ENCODE results near the gene PLCB4. TPM values are rescaled to one million over a fixed set of nuclear protein-coding genes. Genes with fewer than 3 reads are reported as not detected.
A peak's percentile ranks its signal among the peaks of the same experiment; 100 is the strongest.

Gene PLCB4
- not detected for total RNA-seq

DNA sequence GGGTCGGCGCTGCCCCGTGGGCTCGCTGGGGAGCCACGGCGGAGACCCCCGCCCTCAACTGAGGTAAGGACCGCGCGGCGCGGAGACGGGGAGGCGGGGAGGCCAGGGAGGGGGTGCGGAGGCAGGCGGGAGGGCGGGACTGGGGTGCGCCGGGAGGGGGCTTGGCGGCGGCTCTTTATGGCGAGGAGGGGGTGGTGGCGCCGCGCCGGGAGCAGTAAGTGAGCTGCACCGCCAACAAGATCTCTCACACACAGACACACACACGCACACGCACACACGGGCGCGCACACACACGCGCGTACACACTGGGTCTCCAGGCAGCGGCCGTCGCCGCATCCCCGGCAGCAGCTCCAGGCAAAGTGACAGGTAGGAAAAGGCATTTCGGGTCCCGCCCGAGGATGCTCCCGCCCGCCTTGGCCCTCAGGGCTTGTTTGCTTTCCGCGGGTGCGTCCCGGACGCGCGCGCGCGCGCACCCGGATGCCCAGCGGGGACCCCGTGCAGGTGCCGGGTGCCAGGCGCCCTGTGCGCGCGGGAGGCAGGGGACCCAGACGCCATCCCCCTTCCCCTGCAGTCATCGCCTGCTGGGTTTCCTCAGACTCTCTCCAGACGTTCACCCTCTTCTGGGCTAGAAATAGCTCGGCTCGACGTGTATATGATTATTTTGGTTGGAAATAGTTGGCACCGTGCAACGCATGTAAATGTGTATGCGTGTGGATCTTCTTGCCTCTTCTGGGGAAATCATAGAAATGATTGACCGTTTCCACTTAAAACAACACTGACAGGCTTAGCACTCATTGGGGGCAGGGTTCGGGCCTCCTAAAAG lies at the start of gene PLCB4:
PLCB4 (plus strand) TSS at position 247 of the 823 bp plus-strand sequence. CDS start 238,728 bp downstream, outside the sequence.
- H3K27me3 Mint-ChIP-seq: peaks cover 29% of the 10 kb centered on the region
- no peaks in the 10 kb centered on the region for H3K9me3 Mint-ChIP-seq
- ChIA-PET CTCF (interaction anchor here (1.1 kb wide), 1 partner anchor 51 kb away, joined by 3 read pairs; no protein-coding TSS in a partner anchor), POLR2A (no interaction called here)
- H3K36me3 Mint-ChIP-seq (ENCODE audit: low read depth): peaks cover 2% of the 10 kb centered on the region
- H3K4me3 Mint-ChIP-seq: peak within 1 kb of the TSS; percentile 47
- no peak for DNase-seq
- no peak within 1 kb of the TSS for H3K27ac Mint-ChIP-seq
- peaks cover 3% of the 10 kb centered on the region for H3K4me1 Mint-ChIP-seq

GRCh38 chr20:9019833-9020232 lies 49.1 kb upstream of the PLCB4 start:
- no peak overlapping the region for H3K4me3 Mint-ChIP-seq
- DNase-seq: no peak
- ChIA-PET POLR2A (no interaction called here), CTCF (interaction anchor here (0.6 kb wide), 1 partner anchor 91 kb away, joined by 3 read pairs; no protein-coding TSS in a partner anchor)
- H3K4me1 Mint-ChIP-seq: no peaks in the 10 kb centered on the region
- no peak overlapping the region for H3K27ac Mint-ChIP-seq
- H3K27me3 Mint-ChIP-seq: no peaks in the 10 kb centered on the region
- H3K9me3 Mint-ChIP-seq: no peaks in the 10 kb centered on the region
- H3K36me3 Mint-ChIP-seq (ENCODE audit: low read depth): no peaks in the 10 kb centered on the region

DNA sequence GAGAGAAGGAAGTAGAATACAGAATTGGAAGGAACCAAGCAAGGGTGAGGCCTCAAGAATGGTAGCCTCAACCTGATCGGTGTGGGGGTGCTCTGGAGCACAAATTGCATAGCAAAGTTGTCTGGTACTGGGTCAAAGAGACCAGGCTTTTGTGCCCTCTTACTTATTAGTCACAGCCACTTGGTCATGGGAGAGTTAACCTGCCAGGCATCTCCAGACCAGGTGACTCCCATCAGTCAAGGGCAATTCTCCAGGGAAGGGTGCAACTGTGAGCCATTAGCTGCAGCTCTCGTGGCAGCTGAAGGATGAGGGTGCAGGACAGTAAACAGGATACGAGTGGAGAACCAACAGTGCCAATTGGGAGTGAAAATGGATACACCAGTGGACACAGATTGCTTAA lies 47.7 kb upstream of the PLCB4 start:
- no peak for DNase-seq
- Mint-ChIP-seq H3K27me3 (no peaks in the 10 kb centered on the region), H3K9me3 (no peaks in the 10 kb centered on the region), H3K36me3 (ENCODE audit: low read depth) (no peaks in the 10 kb centered on the region), H3K27ac (no peak overlapping the region), H3K4me3 (no peak overlapping the region), H3K4me1 (no peaks in the 10 kb centered on the region)
- POLR2A ChIA-PET: no interaction called here
- CTCF ChIA-PET: no interaction called here

DNA sequence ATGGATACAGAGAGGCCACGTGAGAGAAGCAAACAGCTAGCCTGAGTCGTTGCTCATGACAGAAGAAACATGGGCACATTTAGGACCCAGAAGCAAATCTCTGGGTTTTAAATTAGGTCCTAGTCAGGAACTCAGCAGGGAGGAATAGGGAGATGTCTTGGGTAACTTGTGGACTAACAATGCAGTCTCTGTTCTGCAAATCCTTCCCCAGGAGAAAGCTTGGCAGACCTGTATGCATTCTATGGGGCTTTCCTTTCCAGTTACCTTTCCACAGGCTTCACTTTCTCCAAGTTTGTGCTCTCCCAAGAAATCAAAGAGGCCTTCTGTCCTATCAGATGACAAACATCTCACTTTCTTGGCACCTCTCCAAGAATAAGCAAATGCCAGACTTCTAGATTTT lies 47.2 kb upstream of the PLCB4 start:
- no peaks in the 10 kb centered on the region for H3K4me1 Mint-ChIP-seq
- no peaks in the 10 kb centered on the region for H3K27me3 Mint-ChIP-seq
- no peak overlapping the region for H3K27ac Mint-ChIP-seq
- no peak overlapping the region for H3K4me3 Mint-ChIP-seq
- no peaks in the 10 kb centered on the region for H3K36me3 Mint-ChIP-seq (ENCODE audit: low read depth)
- POLR2A ChIA-PET: no interaction called here
- CTCF ChIA-PET: no interaction called here
- DNase-seq: no peak
- no peaks in the 10 kb centered on the region for H3K9me3 Mint-ChIP-seq

- no peaks in the 10 kb centered on the region for H3K9me3 Mint-ChIP-seq
- H3K27me3 Mint-ChIP-seq: no peaks in the 10 kb centered on the region
- POLR2A ChIA-PET: no interaction called here
- no peaks in the 10 kb centered on the region for H3K4me1 Mint-ChIP-seq
- H3K36me3 Mint-ChIP-seq (ENCODE audit: low read depth): no peaks in the 10 kb centered on the region
- no peak overlapping the region for H3K4me3 Mint-ChIP-seq
- CTCF ChIA-PET: interaction anchor here (0.6 kb wide), 1 partner anchor 14 kb away, joined by 4 read pairs; no protein-coding TSS in a partner anchor
- no peak for DNase-seq
- no peak overlapping the region for H3K27ac Mint-ChIP-seq
These were observed 46.5 kb upstream of the PLCB4 start for GRCh38 chr20:9022376-9022775.

DNA sequence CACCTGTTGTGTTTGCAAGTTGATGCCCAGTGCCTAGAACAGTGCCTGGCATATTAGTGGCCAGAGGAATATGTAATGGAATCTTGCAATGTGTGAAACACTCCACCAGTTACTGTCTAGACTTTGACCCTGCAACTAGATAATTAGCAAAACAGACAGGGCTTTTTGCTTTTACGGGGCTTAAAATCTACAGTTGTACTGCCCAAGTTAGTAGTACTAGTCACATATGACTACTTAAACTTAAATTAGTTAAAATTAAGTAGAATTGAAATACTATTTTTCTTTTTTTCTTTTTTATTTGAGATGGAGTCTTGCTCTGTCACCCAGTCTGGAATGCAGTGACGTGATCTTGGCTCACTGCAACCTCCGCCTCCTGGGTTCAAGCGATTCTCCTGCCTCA lies 44.3 kb upstream of the PLCB4 start:
- no peaks in the 10 kb centered on the region for H3K36me3 Mint-ChIP-seq (ENCODE audit: low read depth)
- H3K4me1 Mint-ChIP-seq: no peaks in the 10 kb centered on the region
- no peaks in the 10 kb centered on the region for H3K9me3 Mint-ChIP-seq
- ChIA-PET CTCF (no interaction called here), POLR2A (no interaction called here)
- no peak overlapping the region for H3K4me3 Mint-ChIP-seq
- no peak overlapping the region for H3K27ac Mint-ChIP-seq
- no peaks in the 10 kb centered on the region for H3K27me3 Mint-ChIP-seq
- no peak for DNase-seq

DNA sequence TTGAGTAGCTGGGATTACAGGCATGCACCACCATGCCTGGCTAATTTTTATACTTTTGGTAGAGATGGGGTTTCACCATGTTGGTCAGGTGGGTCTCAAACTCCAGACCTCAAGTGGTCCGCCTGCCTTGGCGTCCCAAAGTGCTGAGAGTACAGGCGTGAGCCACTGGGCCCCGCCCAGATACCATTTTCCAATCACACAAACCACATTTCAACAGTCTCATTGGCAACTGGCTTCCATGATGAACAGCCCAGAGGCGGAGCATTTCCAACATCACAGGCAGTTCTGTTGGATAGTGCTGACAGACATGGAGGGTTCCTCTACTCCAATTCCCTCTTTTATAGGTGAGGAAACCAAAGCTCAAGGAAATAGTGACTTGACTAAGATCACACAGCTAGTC lies 43.9 kb upstream of the PLCB4 start:
- no peaks in the 10 kb centered on the region for H3K27me3 Mint-ChIP-seq
- H3K4me1 Mint-ChIP-seq: no peaks in the 10 kb centered on the region
- DNase-seq: no peak
- H3K9me3 Mint-ChIP-seq: no peaks in the 10 kb centered on the region
- no peaks in the 10 kb centered on the region for H3K36me3 Mint-ChIP-seq (ENCODE audit: low read depth)
- H3K4me3 Mint-ChIP-seq: no peak overlapping the region
- H3K27ac Mint-ChIP-seq: no peak overlapping the region
- CTCF ChIA-PET: no interaction called here
- POLR2A ChIA-PET: no interaction called here

DNA sequence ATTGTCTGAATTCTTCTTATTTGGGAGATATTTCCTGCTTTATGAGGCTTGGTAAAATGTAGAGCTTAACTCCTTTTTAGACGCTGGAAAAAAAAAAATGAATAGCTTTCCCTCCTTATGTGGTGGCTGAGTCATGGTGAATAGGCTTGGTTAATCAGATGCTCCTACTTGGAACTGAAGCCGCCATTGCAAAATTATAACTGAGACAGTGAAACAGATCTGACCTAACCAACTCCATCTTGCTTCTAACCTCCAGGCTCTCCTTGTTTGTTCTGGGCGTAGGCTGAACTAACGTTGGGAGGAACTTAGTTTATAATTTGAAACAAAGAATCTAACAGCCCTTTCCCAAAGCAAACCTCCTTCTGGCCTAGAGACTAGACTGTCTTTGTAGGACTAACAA lies 43.2 kb upstream of the PLCB4 start:
- ChIA-PET POLR2A (no interaction called here), CTCF (no interaction called here)
- H3K27ac Mint-ChIP-seq: no peak overlapping the region
- no peaks in the 10 kb centered on the region for H3K4me1 Mint-ChIP-seq
- no peak for DNase-seq
- H3K27me3 Mint-ChIP-seq: no peaks in the 10 kb centered on the region
- no peak overlapping the region for H3K4me3 Mint-ChIP-seq
- no peaks in the 10 kb centered on the region for H3K9me3 Mint-ChIP-seq
- no peaks in the 10 kb centered on the region for H3K36me3 Mint-ChIP-seq (ENCODE audit: low read depth)

- H3K4me1 Mint-ChIP-seq: no peaks in the 10 kb centered on the region
- ChIA-PET CTCF (no interaction called here), POLR2A (no interaction called here)
- no peak for DNase-seq
- no peaks in the 10 kb centered on the region for H3K9me3 Mint-ChIP-seq
- H3K36me3 Mint-ChIP-seq (ENCODE audit: low read depth): no peaks in the 10 kb centered on the region
- H3K27ac Mint-ChIP-seq: no peak overlapping the region
- no peaks in the 10 kb centered on the region for H3K27me3 Mint-ChIP-seq
- H3K4me3 Mint-ChIP-seq: no peak overlapping the region
These were observed 41.3 kb upstream of the PLCB4 start for GRCh38 chr20:9027626-9028025.

DNA sequence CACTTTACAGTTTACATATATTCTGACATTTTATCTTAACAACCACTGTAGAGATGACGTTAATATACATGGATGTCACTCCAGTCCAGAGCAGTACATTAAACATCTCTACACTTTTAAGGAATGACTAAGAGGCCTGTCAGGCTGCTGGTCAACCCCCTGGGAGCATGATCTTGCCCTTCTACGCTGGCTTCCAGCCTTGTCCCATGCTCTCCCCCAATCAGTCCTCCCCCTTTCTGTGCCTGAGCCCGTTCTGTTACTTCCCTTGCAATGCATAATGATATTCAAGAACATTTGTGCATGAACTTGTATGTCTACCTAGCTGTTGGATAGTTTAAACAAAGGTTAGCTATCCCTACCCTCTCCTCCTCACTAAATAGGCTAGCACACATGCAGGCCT lies 40.5 kb upstream of the PLCB4 start:
- no peaks in the 10 kb centered on the region for H3K9me3 Mint-ChIP-seq
- H3K36me3 Mint-ChIP-seq (ENCODE audit: low read depth): no peaks in the 10 kb centered on the region
- CTCF ChIA-PET: no interaction called here
- POLR2A ChIA-PET: no interaction called here
- H3K27ac Mint-ChIP-seq: no peak overlapping the region
- H3K27me3 Mint-ChIP-seq: no peaks in the 10 kb centered on the region
- H3K4me3 Mint-ChIP-seq: no peak overlapping the region
- no peaks in the 10 kb centered on the region for H3K4me1 Mint-ChIP-seq
- no peak for DNase-seq

- H3K27ac Mint-ChIP-seq: no peak overlapping the region
- H3K27me3 Mint-ChIP-seq: no peaks in the 10 kb centered on the region
- no peaks in the 10 kb centered on the region for H3K36me3 Mint-ChIP-seq (ENCODE audit: low read depth)
- H3K4me3 Mint-ChIP-seq: no peak overlapping the region
- POLR2A ChIA-PET: no interaction called here
- no peaks in the 10 kb centered on the region for H3K9me3 Mint-ChIP-seq
- no peak for DNase-seq
- no peaks in the 10 kb centered on the region for H3K4me1 Mint-ChIP-seq
- CTCF ChIA-PET: no interaction called here
These were observed 36.9 kb upstream of the PLCB4 start for GRCh38 chr20:9031991-9032390.

DNA sequence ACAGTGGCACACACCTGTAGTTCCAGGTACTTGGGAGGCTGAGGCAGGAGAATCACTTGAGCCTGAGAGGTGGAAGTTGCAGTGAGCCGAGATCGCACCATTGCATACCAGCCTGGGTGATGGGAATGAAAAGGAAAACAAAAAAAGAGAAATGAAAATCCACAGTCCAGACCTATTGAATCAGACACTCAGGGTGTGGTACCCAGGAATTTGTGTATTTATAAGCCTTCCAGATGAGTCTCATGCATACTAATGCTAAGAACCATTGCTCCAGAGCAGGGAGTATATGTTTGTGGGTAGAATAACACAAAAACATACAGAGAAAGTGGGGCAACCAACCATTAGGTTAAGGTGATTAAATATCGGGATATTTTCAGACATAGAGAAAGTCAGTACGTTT lies 36.1 kb upstream of the PLCB4 start:
- DNase-seq: no peak
- Mint-ChIP-seq H3K27me3 (no peaks in the 10 kb centered on the region), H3K9me3 (no peaks in the 10 kb centered on the region), H3K4me1 (no peaks in the 10 kb centered on the region), H3K27ac (no peak overlapping the region), H3K4me3 (no peak overlapping the region), H3K36me3 (ENCODE audit: low read depth) (no peaks in the 10 kb centered on the region)
- CTCF ChIA-PET: no interaction called here
- POLR2A ChIA-PET: no interaction called here

DNA sequence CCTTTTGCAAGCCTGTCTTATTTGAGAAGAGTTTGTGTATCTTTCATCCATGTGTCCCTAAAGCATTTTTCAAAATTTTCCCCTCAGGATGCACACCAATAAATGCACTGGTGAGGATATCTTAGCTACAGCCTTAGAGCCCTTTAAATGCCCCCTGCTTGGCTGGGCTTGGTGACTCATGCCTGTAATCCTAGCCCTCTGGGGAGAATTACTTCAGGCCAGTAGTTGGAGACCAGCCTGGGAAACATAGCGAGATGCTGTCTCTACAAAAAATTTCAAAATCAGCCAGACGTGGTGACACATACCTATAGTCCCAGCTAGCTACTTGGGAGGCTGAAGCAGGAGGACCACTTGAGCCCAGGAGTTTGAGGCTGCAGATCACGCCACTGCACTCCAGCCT lies 33.8 kb upstream of the PLCB4 start:
- DNase-seq: no peak
- CTCF ChIA-PET: no interaction called here
- H3K27me3 Mint-ChIP-seq: no peaks in the 10 kb centered on the region
- H3K27ac Mint-ChIP-seq: no peak overlapping the region
- H3K36me3 Mint-ChIP-seq (ENCODE audit: low read depth): no peaks in the 10 kb centered on the region
- no peaks in the 10 kb centered on the region for H3K4me1 Mint-ChIP-seq
- POLR2A ChIA-PET: no interaction called here
- no peaks in the 10 kb centered on the region for H3K9me3 Mint-ChIP-seq
- no peak overlapping the region for H3K4me3 Mint-ChIP-seq

DNA sequence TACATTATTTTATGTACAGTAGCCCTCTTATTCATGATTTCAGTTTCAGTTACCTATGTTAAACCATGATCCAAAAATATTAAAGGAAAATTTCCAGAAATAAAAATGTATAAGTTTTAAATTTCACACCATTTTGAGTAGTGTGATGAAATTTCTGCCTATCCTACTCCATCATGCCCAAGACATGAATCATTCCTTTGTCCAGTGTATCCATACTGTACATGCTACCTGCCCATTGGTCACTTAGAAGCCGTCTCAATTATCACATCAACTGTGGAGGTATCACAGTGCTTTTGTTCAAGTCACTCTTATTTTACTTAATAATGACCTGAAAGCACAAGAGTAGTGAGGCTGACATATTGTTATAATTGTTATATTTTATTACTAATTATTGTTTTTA lies 32.3 kb upstream of the PLCB4 start:
- DNase-seq: no peak
- CTCF ChIA-PET: no interaction called here
- no peaks in the 10 kb centered on the region for H3K36me3 Mint-ChIP-seq (ENCODE audit: low read depth)
- no peak overlapping the region for H3K27ac Mint-ChIP-seq
- no peaks in the 10 kb centered on the region for H3K9me3 Mint-ChIP-seq
- H3K4me1 Mint-ChIP-seq: no peaks in the 10 kb centered on the region
- POLR2A ChIA-PET: no interaction called here
- no peak overlapping the region for H3K4me3 Mint-ChIP-seq
- no peaks in the 10 kb centered on the region for H3K27me3 Mint-ChIP-seq

Measured in activated CD4-positive, alpha-beta T cell treated with anti-CD3 and anti-CD28 coated beads, Interleukin-2, amount 10 ng/mL, durations not matched to agents 7 days and 5 days (primary cell).